CD4-positive, alpha-beta T cell (primary cell): ENCODE measurements around the gene CHST3. TPM values are rescaled to one million over a fixed set of nuclear protein-coding genes. Genes with fewer than 3 reads are reported as not detected.

ENCODE experiments used
- ATAC-seq: fragments of 200-7000 bp; cut with Tn5 transposase; one replicate; pipeline ENCODE4 v1.10.0; 2022; ENCODE audit warnings: mild to moderate bottlenecking; ENCODE audit not compliant: poor library complexity
- CTCF ChIA-PET: fragments of 350-600 bp; sonication (Branson Sonifier 250); formaldehyde crosslinking; loops from one replicate; lab custom pipeline; 2021; ENCODE audit warnings: antibody characterized with exemption, inconsistent platforms; lab: Charles Lee
- POLR2A ChIA-PET: fragments of 350-600 bp; sonication (Branson Sonifier 250); formaldehyde crosslinking; loops from one replicate; lab custom pipeline; 2021; ENCODE audit warnings: antibody characterized with exemption, inconsistent platforms; lab: Charles Lee
- DNase-seq, 14 experiments: peaks; one replicate each; pipeline ENCODE4 v3.0.0-alpha.2; 2013 to 2020; ENCODE audit warnings: mixed read lengths in 2 of 14
- H3K27ac ChIP-seq, 2 donors: one replicate each; pipeline versions ENCODE4 v1.5.1 to v1.7.0; 2013; ENCODE audit warnings: low read length in 2 of 2, low read depth in 1 of 2, mild to moderate bottlenecking in 1 of 2
- H3K27me3 ChIP-seq, 2 experiments: 1 replicate in 1 of 2; 2 replicates in 1 of 2; pipeline versions ENCODE4 v1.6.1 to v1.7.0; 2013; ENCODE audit warnings: low read length in 2 of 2, control low read depth in 1 of 2, mild to moderate bottlenecking in 1 of 2, moderate library complexity in 1 of 2; ENCODE audit not compliant: insufficient read depth in 2 of 2, control insufficient read depth in 1 of 2
- H3K36me3 ChIP-seq: one replicate; pipeline ENCODE4 v1.6.1; 2013; ENCODE audit warnings: low read length, control low read depth; ENCODE audit not compliant: insufficient read depth
- H3K4me1 ChIP-seq: one replicate; pipeline ENCODE4 v1.6.1; 2013; ENCODE audit warnings: low read length, control low read depth; ENCODE audit not compliant: insufficient read depth
- H3K4me3 ChIP-seq: one replicate; pipeline ENCODE4 v1.5.1; 2013; ENCODE audit warnings: mild to moderate bottlenecking, low read length, moderate library complexity
- H3K9me3 ChIP-seq, 2 experiments: 1 replicate in 1 of 2; 2 replicates in 1 of 2; pipeline versions ENCODE4 v1.6.1 to v1.7.0; 2013; ENCODE audit warnings: low read length in 2 of 2, mild to moderate bottlenecking in 2 of 2, control low read depth in 1 of 2, moderate library complexity in 1 of 2; ENCODE audit not compliant: control insufficient read depth in 1 of 2, insufficient read depth in 1 of 2
- H3K27ac Mint-ChIP-seq: one replicate; pipeline ENCODE4 v1.8.0; 2020; ENCODE audit warnings: mixed read lengths
- H3K27me3 Mint-ChIP-seq: one replicate; pipeline ENCODE4 v1.8.0; 2021; ENCODE audit warnings: mixed read lengths
- H3K36me3 Mint-ChIP-seq: one replicate; pipeline ENCODE4 v1.8.0; 2021; ENCODE audit warnings: low read depth, mixed read lengths
- H3K4me1 Mint-ChIP-seq: one replicate; pipeline ENCODE4 v1.8.0; 2021; ENCODE audit warnings: low read depth, mixed read lengths
- H3K4me3 Mint-ChIP-seq: one replicate; pipeline ENCODE4 v1.8.0; 2020; ENCODE audit warnings: mild to moderate bottlenecking, mixed read lengths
- H3K9me3 Mint-ChIP-seq: one replicate; pipeline ENCODE4 v1.8.0; 2020; ENCODE audit warnings: mixed read lengths
- CTCF ChIP-seq: fragments of 200-600 bp; IDR thresholded peaks from one replicate; pipeline ENCODE4 v1.8.0; 2022; ENCODE audit warnings: antibody characterized with exemption, mild to moderate bottlenecking
- intact Hi-C, 2 experiments: fragments of 100-400 bp; cut with DNase I in 1 of 2; cut with micrococcal nuclease in 1 of 2; formaldehyde crosslinking; loops; one replicate each; pipeline versions ENCODE4 v1.15.1 to v1.9.0; 2023 to 2025; cut with DNase I, micrococcal nuclease
- total RNA-seq, 174 experiments: library from RNA in 2 of 174; stranded (reverse) in 2 of 174; gene quantifications; one replicate each; pipeline ENCODE4 v1.2.3 and lab custom pipeline; 2021 to 2026

The CHST3 gene
- total RNA-seq, 2 experiments from 2014 or later = not detected

GRCh38 chr10:72062382-72062781, 98.2 kb downstream of the CHST3 start:
- H3K27me3 Mint-ChIP-seq = peaks cover 25% of the 10 kb centered on the region
- H3K36me3 Mint-ChIP-seq = peaks cover 89% of the 10 kb centered on the region
- intact Hi-C loops = no loop called here
- H3K4me3 Mint-ChIP-seq = peak overlapping the region; percentile 79
- ATAC-seq (peak; percentile 11), DNase-seq (peak in 2 of 14 experiments; percentile 44 to 55)
- Histone ChIP-seq H3K36me3 (peaks cover 53% of the 10 kb centered on the region), H3K9me3 (no peaks in the 10 kb centered on the region), H3K4me1 (peaks cover 10% of the 10 kb centered on the region), H3K27ac (no peak overlapping the region), H3K27me3 (no peaks in the 10 kb centered on the region), H3K4me3 (no peak overlapping the region)
- TF ChIP-seq CTCF = no peak
- H3K4me1 Mint-ChIP-seq = peaks cover 47% of the 10 kb centered on the region
- H3K9me3 Mint-ChIP-seq = no peaks in the 10 kb centered on the region
- ChIA-PET POLR2A (interaction anchor here (0.7 to 7.3 kb wide), 10 partner anchors 8 to 185 kb away, joined by 3 to 43 read pairs (median 4); partner anchors contain the start of genes ANAPC16, ASCC1 and SPOCK2), CTCF (interaction anchor here (1.7 kb wide), 1 partner anchor 14 kb away, joined by 10 read pairs; no protein-coding TSS in a partner anchor)
- H3K27ac Mint-ChIP-seq = peak overlapping the region; percentile 95

Other genes with a start within 250 kb of the CHST3 start
- under 1 TPM; 0.25 to 0.36 TPM for gene C10orf105, start 244.6 kb upstream of the CHST3 start, total RNA-seq
- 10 to 100 TPM; 86.2 to 91.4 TPM for gene VSIR, start 190.9 kb upstream of the CHST3 start, total RNA-seq
- 100 to 1,000 TPM; 191 to 206 TPM for gene PSAP, start 113.1 kb upstream of the CHST3 start, total RNA-seq
- gene SPOCK2, start 124.2 kb downstream of the CHST3 start, total RNA-seq = 100 to 1,000 TPM; 976 to 998 TPM